GM12891 (cell line): ENCODE data around the gene SHROOM3.

ENCODE experiments used
- PAX5 ChIP-seq: IDR thresholded peaks from 2 replicates; pipeline ENCODE4 v1.6.1; 2011; ENCODE audit warnings: low read length, moderate library complexity, mild to moderate bottlenecking; ENCODE audit not compliant: insufficient read depth, severe bottlenecking
- POLR2A ChIP-seq: IDR thresholded peaks from 2 replicates; pipeline ENCODE4 v1.6.1; 2011; ENCODE audit warnings: low read depth, low read length, control low read depth
- POLR2AphosphoS5 ChIP-seq: IDR thresholded peaks from 2 replicates; pipeline ENCODE4 v1.6.1; 2011; ENCODE audit warnings: low read depth, low read length, control low read depth
- POU2F2 ChIP-seq: IDR thresholded peaks from 2 replicates; pipeline ENCODE4 v1.6.1; 2011; ENCODE audit warnings: low read depth, mild to moderate bottlenecking, control low read depth, low read length, moderate library complexity
- SPI1 ChIP-seq: IDR thresholded peaks from 2 replicates; pipeline ENCODE4 v1.6.1; 2011; ENCODE audit warnings: low read depth, low read length, control low read depth
- TAF1 ChIP-seq: IDR thresholded peaks from 2 replicates; pipeline ENCODE4 v1.6.1; 2011; ENCODE audit warnings: low read depth, low read length, control low read depth

DNA sequence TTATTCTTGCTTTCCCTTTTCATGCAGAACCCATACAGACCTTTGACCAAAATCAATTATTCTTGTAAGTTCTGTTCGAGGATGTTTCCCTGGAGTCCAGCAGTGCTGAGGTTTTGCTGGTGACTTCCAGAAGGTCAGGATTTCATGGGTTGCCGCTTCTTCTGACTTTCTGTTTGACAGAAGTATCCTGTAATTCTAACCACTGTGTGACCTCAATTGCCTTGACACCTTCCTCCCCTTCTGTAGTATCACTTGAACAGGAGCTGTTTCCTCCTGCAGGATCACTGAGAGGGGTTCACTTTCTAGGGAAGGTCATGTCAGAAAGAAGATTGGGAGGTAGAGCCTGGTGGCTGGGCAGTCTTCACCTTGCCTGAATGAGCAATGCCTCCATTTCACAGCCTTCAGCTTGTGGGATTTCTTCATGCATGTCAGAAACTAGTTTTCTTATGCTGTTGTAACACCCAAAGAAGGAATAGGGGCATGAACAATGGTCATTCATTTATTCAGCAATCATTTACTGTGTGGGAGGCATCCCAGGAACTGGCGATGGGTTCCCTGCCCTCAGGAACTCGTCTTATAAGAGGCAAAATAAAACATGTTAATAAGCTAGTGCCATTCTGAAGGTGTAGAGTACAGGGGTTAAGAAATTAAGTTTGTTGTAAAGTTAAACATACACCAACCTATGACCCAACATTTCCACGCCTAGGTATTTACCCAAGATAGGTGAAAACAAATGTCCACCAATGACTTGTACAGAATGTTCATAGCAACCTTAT, 257.0 kb downstream of the SHROOM3 start:
- TF ChIP-seq SPI1: no peak
- TF ChIP-seq TAF1: no peak
- TF ChIP-seq POLR2A: no peak
- TF ChIP-seq POLR2AphosphoS5: no peak
- no peak for TF ChIP-seq POU2F2
- no peak for TF ChIP-seq PAX5
